Measurements from ENCODE around the gene PLPP4. TPM values are rescaled to one million over a fixed set of nuclear protein-coding genes. Genes with fewer than 3 reads are reported as not detected.

PLPP4 gene
- total RNA-seq, 6 experiments from 2014 or later, result 12.2 to 31.1 (median 16.9) TPM

DNA sequence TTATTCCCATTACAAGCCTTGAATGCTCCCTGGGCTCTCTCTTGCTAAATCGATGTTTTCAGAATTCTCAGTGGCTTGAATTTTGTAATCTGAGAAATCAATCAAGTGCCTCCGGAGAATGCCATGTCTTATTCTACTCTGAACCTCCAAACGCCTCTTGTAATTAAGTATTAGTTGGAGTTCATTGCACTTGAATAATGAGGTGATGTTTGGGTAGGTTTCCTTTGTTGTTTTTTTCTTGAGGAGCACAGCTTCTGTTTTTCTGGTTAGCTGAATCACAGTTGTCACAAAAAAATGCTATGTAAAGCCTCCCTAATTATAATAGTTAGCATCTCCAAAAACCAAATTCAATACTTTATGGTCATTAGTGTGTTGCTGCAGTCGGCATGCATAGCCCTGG, 100.3 kb downstream of the PLPP4 start:
- Mint-ChIP-seq H3K4me3 (no peak overlapping the region), H3K36me3 (ENCODE audit: low read depth) (peaks cover 11% of the 10 kb centered on the region), H3K9me3 (peaks cover 6% of the 10 kb centered on the region; the same call in 1 of the 2 replicates), H3K4me1 (ENCODE audit: low read depth) (peaks cover 10% of the 10 kb centered on the region; the same call in 1 of the 2 replicates), H3K27me3 (ENCODE audit: insufficient read depth) (no peaks in the 10 kb centered on the region), H3K27ac (no peak overlapping the region)
- no peak for TF ChIP-seq CTCF (IDR thresholded peaks at IDR 0.05)
- no peak for DNase-seq

DNA sequence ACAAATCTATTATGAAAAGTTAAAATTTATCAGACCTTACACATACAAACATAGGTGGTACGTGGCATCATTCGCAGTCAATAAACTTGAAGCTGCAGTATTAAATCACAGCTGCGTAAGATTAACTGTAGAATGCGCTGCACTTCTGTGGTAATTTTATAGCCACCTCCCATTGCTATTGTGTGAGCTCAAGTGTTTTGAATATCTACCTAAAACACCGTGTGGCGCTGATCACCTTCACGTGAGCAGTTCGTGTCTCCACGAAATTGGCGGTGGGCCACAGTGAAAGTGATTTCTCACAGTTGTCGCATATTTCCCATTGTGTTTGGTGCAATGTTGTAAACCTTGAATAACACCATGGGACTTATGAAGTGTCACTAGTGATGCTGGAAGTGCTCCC, 102.8 kb downstream of the PLPP4 start:
- Mint-ChIP-seq H3K4me3 (no peak overlapping the region), H3K9me3 (no peaks in the 10 kb centered on the region), H3K27ac (no peak overlapping the region), H3K4me1 (ENCODE audit: low read depth) (peaks cover 10% of the 10 kb centered on the region; the same call in 1 of the 2 replicates), H3K27me3 (ENCODE audit: insufficient read depth) (no peaks in the 10 kb centered on the region), H3K36me3 (ENCODE audit: low read depth) (no peaks in the 10 kb centered on the region)
- DNase-seq, result no peak
- no peak for TF ChIP-seq CTCF (IDR thresholded peaks at IDR 0.05)

GRCh38 chr10:120562956-120563355, 105.9 kb downstream of the PLPP4 start:
- Mint-ChIP-seq H3K27ac (no peak overlapping the region), H3K9me3 (no peaks in the 10 kb centered on the region), H3K4me1 (ENCODE audit: low read depth) (no peaks in the 10 kb centered on the region; the same call in 1 of the 2 replicates), H3K4me3 (no peak overlapping the region), H3K36me3 (ENCODE audit: low read depth) (no peaks in the 10 kb centered on the region), H3K27me3 (ENCODE audit: insufficient read depth) (no peaks in the 10 kb centered on the region)
- TF ChIP-seq CTCF (IDR thresholded peaks at IDR 0.05), result no peak
- no peak for DNase-seq

- Mint-ChIP-seq H3K36me3 (ENCODE audit: low read depth) (no peaks in the 10 kb centered on the region), H3K4me1 (ENCODE audit: low read depth) (peaks cover 9% of the 10 kb centered on the region; the same call in 1 of the 2 replicates), H3K27ac (no peak overlapping the region), H3K27me3 (ENCODE audit: insufficient read depth) (no peaks in the 10 kb centered on the region), H3K4me3 (no peak overlapping the region), H3K9me3 (no peaks in the 10 kb centered on the region)
- DNase-seq, result no peak
- no peak for TF ChIP-seq CTCF (IDR thresholded peaks at IDR 0.05)
These were observed 113.4 kb downstream of the PLPP4 start for GRCh38 chr10:120570418-120570817.

GRCh38 chr10:120571266-120571665, 114.2 kb downstream of the PLPP4 start:
- Mint-ChIP-seq H3K4me3 (no peak overlapping the region), H3K27ac (no peak overlapping the region), H3K27me3 (ENCODE audit: insufficient read depth) (no peaks in the 10 kb centered on the region), H3K4me1 (ENCODE audit: low read depth) (peaks cover 9% of the 10 kb centered on the region; the same call in 1 of the 2 replicates), H3K9me3 (no peaks in the 10 kb centered on the region), H3K36me3 (ENCODE audit: low read depth) (no peaks in the 10 kb centered on the region)
- no peak for TF ChIP-seq CTCF (IDR thresholded peaks at IDR 0.05)
- no peak for DNase-seq

- H3K4me3 Mint-ChIP-seq, result no peak overlapping the region
- DNase-seq, result no peak
- H3K4me1 Mint-ChIP-seq (ENCODE audit: low read depth), result peaks cover 9% of the 10 kb centered on the region; the same call in 1 of the 2 replicates
- H3K27ac Mint-ChIP-seq, result no peak overlapping the region
- no peaks in the 10 kb centered on the region for H3K9me3 Mint-ChIP-seq
- no peaks in the 10 kb centered on the region; the same call in 1 of the 2 replicates for H3K27me3 Mint-ChIP-seq (ENCODE audit: insufficient read depth)
- peaks cover 2% of the 10 kb centered on the region; the same call in 1 of the 2 replicates for H3K36me3 Mint-ChIP-seq (ENCODE audit: low read depth)
- TF ChIP-seq CTCF (IDR thresholded peaks at IDR 0.05), result no peak
These were observed 115.3 kb downstream of the PLPP4 start for GRCh38 chr10:120572307-120572706.

Measured in HFFc6 (cell line).